ENCODE data around the gene FGFR2. TPM values are rescaled to one million over a fixed set of nuclear protein-coding genes. Genes with fewer than 3 reads are reported as not detected.

The FGFR2 gene
- total and polyA plus RNA-seq, 2 donors (not counting 3 experiments of a cell fraction or from before 2014, with no cell fraction given): 0.06 TPM; not detected in 1

DNA sequence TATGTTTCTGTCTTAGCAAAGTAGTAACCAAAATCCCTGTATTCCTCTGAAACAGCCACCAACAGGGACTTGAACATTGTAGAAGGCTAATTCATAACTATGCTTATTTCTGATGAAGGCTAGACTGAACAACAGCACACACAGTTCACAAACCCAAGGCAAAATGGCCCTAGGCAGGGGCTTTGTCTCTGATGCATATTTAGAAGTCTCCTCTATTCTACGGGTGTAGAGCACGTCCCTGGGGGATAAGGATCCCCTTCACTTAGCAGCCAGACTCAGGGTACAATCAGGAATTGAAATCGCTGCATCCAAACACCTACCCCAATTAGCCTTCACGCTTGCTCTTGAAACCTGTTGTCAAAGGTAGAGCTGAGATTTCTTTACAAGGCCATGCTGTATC, 45.5 kb downstream of the FGFR2 start:
- ChIA-PET POLR2A (no interaction called here), CTCF (no interaction called here)
- dilution Hi-C loops (cut with MboI; ENCODE audit: extremely low pct_ligation_motif_present, low sequenced_read_pairs) (no loop called here), intact Hi-C loops (cut with micrococcal nuclease) (no loop called here)
- Histone ChIP-seq H3K9me1 (replicated peaks; ENCODE audit: control insufficient read depth, extremely low read depth, insufficient read depth, low read length) (no peaks in the 10 kb centered on the region), H3K27me3 (ENCODE audit: control insufficient read depth in 2 of 2, insufficient read depth in 2 of 2, low read length in 2 of 2) (no peaks in the 10 kb centered on the region), H3K36me3 (ENCODE audit: control insufficient read depth in 2 of 2, extremely low read depth in 1 of 2, insufficient read depth in 2 of 2, low read length in 2 of 2) (no peaks in the 10 kb centered on the region), H3K79me2 (ENCODE audit: control insufficient read depth, insufficient read depth, low read length) (no peaks in the 10 kb centered on the region), H3K9ac (replicated peaks; ENCODE audit: extremely low read depth, insufficient read depth, low read length) (no peak overlapping the region), H3K4me3 (replicated peaks in 1 of 3; ENCODE audit: insufficient read depth in 1 of 3, low read depth in 1 of 3, low read length in 3 of 3) (no peak overlapping the region), H3K4me2 (ENCODE audit: insufficient read depth, low read length) (no peak overlapping the region), H3K9me3 (replicated peaks; ENCODE audit: control insufficient read depth, insufficient read depth, low read length) (no peaks in the 10 kb centered on the region), H3K4me1 (ENCODE audit: control insufficient read depth, extremely low read depth, insufficient read depth, low read length) (no peaks in the 10 kb centered on the region), H2AFZ (ENCODE audit: low read depth, low read length) (no peak overlapping the region), H4K20me1 (replicated peaks; ENCODE audit: control insufficient read depth, extremely low read depth, insufficient read depth, low read length) (no peaks in the 10 kb centered on the region), H3K27ac (ENCODE audit: insufficient read depth, low read depth, low read length) (no peak overlapping the region)
- TF ChIP-seq JUN (IDR thresholded peaks at IDR 0.05; ENCODE audit: borderline replicate concordance, insufficient read depth, insufficient read length, low read depth): no peak
- TF ChIP-seq EZH2 (IDR thresholded peaks at IDR 0.05; ENCODE audit: borderline replicate concordance, low read depth, low read length, severe bottlenecking): no peak
- no peak for TF ChIP-seq POLR2A (IDR thresholded peaks at IDR 0.05; ENCODE audit: low read depth, low read length)
- TF ChIP-seq GATA2 (IDR thresholded peaks at IDR 0.05; ENCODE audit: insufficient read depth, insufficient read length, low read depth, low read length): no peak
- TF ChIP-seq POLR2AphosphoS5 (IDR thresholded peaks at IDR 0.05; ENCODE audit: insufficient read depth, low read depth, low read length): no peak
- TF ChIP-seq, protein P1, sequence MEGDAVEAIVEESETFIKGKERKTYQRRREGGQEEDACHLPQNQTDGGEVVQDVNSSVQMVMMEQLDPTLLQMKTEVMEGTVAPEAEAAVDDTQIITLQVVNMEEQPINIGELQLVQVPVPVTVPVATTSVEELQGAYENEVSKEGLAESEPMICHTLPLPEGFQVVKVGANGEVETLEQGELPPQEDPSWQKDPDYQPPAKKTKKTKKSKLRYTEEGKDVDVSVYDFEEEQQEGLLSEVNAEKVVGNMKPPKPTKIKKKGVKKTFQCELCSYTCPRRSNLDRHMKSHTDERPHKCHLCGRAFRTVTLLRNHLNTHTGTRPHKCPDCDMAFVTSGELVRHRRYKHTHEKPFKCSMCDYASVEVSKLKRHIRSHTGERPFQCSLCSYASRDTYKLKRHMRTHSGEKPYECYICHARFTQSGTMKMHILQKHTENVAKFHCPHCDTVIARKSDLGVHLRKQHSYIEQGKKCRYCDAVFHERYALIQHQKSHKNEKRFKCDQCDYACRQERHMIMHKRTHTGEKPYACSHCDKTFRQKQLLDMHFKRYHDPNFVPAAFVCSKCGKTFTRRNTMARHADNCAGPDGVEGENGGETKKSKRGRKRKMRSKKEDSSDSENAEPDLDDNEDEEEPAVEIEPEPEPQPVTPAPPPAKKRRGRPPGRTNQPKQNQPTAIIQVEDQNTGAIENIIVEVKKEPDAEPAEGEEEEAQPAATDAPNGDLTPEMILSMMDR (IDR thresholded peaks at IDR 0.05; ENCODE audit: extremely low read depth in 1 of 2, insufficient read depth in 1 of 2, low read depth in 1 of 2, low read length in 2 of 2): no peak
- no peak for TF ChIP-seq MYC (IDR thresholded peaks at IDR 0.05; ENCODE audit: low read depth, low read length)
- TF ChIP-seq, protein P2, sequence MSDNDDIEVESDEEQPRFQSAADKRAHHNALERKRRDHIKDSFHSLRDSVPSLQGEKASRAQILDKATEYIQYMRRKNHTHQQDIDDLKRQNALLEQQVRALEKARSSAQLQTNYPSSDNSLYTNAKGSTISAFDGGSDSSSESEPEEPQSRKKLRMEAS (IDR thresholded peaks at IDR 0.05; ENCODE audit: insufficient read depth, insufficient read length): no peak
- no peak for TF ChIP-seq FOS (IDR thresholded peaks at IDR 0.05; ENCODE audit: borderline replicate concordance, insufficient read depth, low read length)
- BruUV-seq (replicated peaks): no TSS peak
- FAIRE-seq: no peak
- DNase-seq (ENCODE audit: low read depth, low spot score): no peak
